Gastroesophageal sphincter (tissue), 4 donors: ENCODE measurements around the gene GSG1L. TPM values are rescaled to one million over a fixed set of nuclear protein-coding genes. Genes with fewer than 3 reads are reported as not detected.
A peak's percentile ranks its signal among the peaks of the same experiment; 100 is the strongest.

Source experiments
- ATAC-seq: fragments of 150-250 bp; one replicate; pipeline ENCODE4 v1.9.1; 2016; ENCODE audit warnings: mild to moderate bottlenecking, moderate library complexity
- H3K27ac ChIP-seq, 4 donors: fragments of 200-600 bp; sonication (generic) in 3 of 4; 1 replicate in 3 of 4; 2 replicates in 1 of 4; pipeline ENCODE4 v1.5.1; 2016 to 2019
- H3K27me3 ChIP-seq: fragments of 200-600 bp; sonication (generic); one replicate; pipeline ENCODE4 v1.5.1; 2019
- H3K36me3 ChIP-seq, 2 donors: fragments of 200-600 bp; sonication (generic); one replicate each; pipeline ENCODE4 v1.5.1; 2019; ENCODE audit warnings: control low read depth in 1 of 2
- H3K4me1 ChIP-seq, 3 donors: fragments of 200-600 bp; sonication (generic); 1 replicate in 2 of 3; 2 replicates in 1 of 3; pipeline ENCODE4 v1.5.1; 2016 to 2019; ENCODE audit warnings: control low read depth in 2 of 3
- H3K4me3 ChIP-seq, 2 donors: fragments of 200-600 bp; sonication (generic); one replicate each; pipeline ENCODE4 v1.5.1; 2019; ENCODE audit warnings: mild to moderate bottlenecking in 1 of 2, moderate library complexity in 1 of 2
- H3K9me3 ChIP-seq, 3 donors: fragments of 200-600 bp; sonication (generic); one replicate each; pipeline ENCODE4 v1.5.1; 2017 to 2019; ENCODE audit warnings: control low read depth in 2 of 3
- CTCF ChIP-seq, 4 experiments: fragments of 200-600 bp in 2 of 4; fragments of 450-650 bp in 2 of 4; sonication (generic) in 1 of 4; IDR thresholded peaks; one replicate each; pipeline ENCODE4 v1.5.1; 2017 to 2019; ENCODE audit warnings: antibody characterized with exemption in 4 of 4, mild to moderate bottlenecking in 2 of 4, moderate library complexity in 2 of 4
- EP300 ChIP-seq: sonication (generic); formaldehyde crosslinking; IDR thresholded peaks from one replicate; pipeline ENCODE4 v1.6.1; 2017; ENCODE audit warnings: antibody characterized with exemption, mild to moderate bottlenecking
- POLR2A ChIP-seq, 2 donors: fragments of 450-650 bp; IDR thresholded peaks; one replicate each; pipeline ENCODE4 v1.6.1; 2017; ENCODE audit warnings: antibody characterized with exemption in 2 of 2, mild to moderate bottlenecking in 2 of 2, moderate library complexity in 1 of 2
- POLR2AphosphoS5 ChIP-seq: sonication (generic); formaldehyde crosslinking; IDR thresholded peaks from one replicate; pipeline ENCODE4 v1.6.1; 2017; ENCODE audit warnings: antibody characterized with exemption
- WGBS, 2 donors: methylation state at CpG; one replicate each; pipeline ENCODE4 v1.1.5; 2018; ENCODE audit warnings: low coverage in 1 of 2; 5-methylcytosine and 5-hydroxymethylcytosine counted together
- total RNA-seq, 4 donors: library from RNA; depleted of rRNA; stranded (reverse); fragments of >200 nt; gene quantifications; one replicate each; pipeline ENCODE4 v1.1.0, GENCODE V29; 2016

Gene GSG1L
- total RNA-seq, 4 donors from 2014 or later: 1.0 TPM; not detected in 3

- WGBS, 2 donors: no CpG with 5 or more reads among the region's 39 CpGs
- H3K4me3 ChIP-seq: peak overlapping the region in 1 of 2 donors; percentile 45
- peaks cover 0 to 17% (median 0%) of the 10 kb centered on the region in 3 donors for H3K4me1 ChIP-seq
- H3K9me3 ChIP-seq: no peaks in the 10 kb centered on the region
- no peak overlapping the region for H3K27ac ChIP-seq
- H3K27me3 ChIP-seq: peaks cover 75% of the 10 kb centered on the region
- ATAC-seq: no peak
- H3K36me3 ChIP-seq: no peaks in the 10 kb centered on the region
- no peak for TF ChIP-seq EP300
- no peak for TF ChIP-seq CTCF (IDR thresholded peaks at IDR 0.05)
- TF ChIP-seq POLR2A (IDR thresholded peaks at IDR 0.05): no peak
- no peak for TF ChIP-seq POLR2AphosphoS5
Measured at GRCh38 chr16:28062261-28062846, 1.2 kb downstream of the GSG1L start.

- 61 to 80% methylated on average over 6 to 8 of the region's 10 CpGs for WGBS, 2 donors
Measured at GRCh38 chr16:28061352-28062101, 2.0 kb downstream of the GSG1L start.

GRCh38 chr16:28059841-28060575 lies 3.5 kb downstream of the GSG1L start:
- Histone ChIP-seq H3K27ac (no peak overlapping the region), H3K36me3 (no peaks in the 10 kb centered on the region), H3K4me1 (peaks cover 0 to 17% (median 0%) of the 10 kb centered on the region in 3 donors), H3K27me3 (peaks cover 94% of the 10 kb centered on the region), H3K9me3 (no peaks in the 10 kb centered on the region), H3K4me3 (no peak overlapping the region)
- no peak for TF ChIP-seq EP300
- no peak for TF ChIP-seq CTCF (IDR thresholded peaks at IDR 0.05)
- TF ChIP-seq POLR2AphosphoS5: no peak
- TF ChIP-seq POLR2A (IDR thresholded peaks at IDR 0.05): no peak
- WGBS, 2 donors: 9 to 37% methylated on average over 4 to 11 of the region's 12 CpGs
- no peak for ATAC-seq

More at GRCh38 chr16:28061352-28062101, 2.0 kb downstream of the GSG1L start:
- Histone ChIP-seq H3K4me3 (no peak overlapping the region), H3K9me3 (no peaks in the 10 kb centered on the region), H3K36me3 (no peaks in the 10 kb centered on the region), H3K27ac (no peak overlapping the region), H3K4me1 (peaks cover 0 to 17% (median 0%) of the 10 kb centered on the region in 3 donors), H3K27me3 (peaks cover 83% of the 10 kb centered on the region)
- ATAC-seq: no peak
- TF ChIP-seq CTCF (IDR thresholded peaks at IDR 0.05) (no peak), POLR2A (IDR thresholded peaks at IDR 0.05) (no peak), EP300 (no peak), POLR2AphosphoS5 (no peak)

GRCh38 chr16:28058839-28059589 lies 4.5 kb downstream of the GSG1L start:
- no peaks in the 10 kb centered on the region for H3K9me3 ChIP-seq
- no peaks in the 10 kb centered on the region for H3K36me3 ChIP-seq
- TF ChIP-seq POLR2A (IDR thresholded peaks at IDR 0.05) (no peak), CTCF (IDR thresholded peaks at IDR 0.05) (no peak), POLR2AphosphoS5 (no peak), EP300 (no peak)
- H3K27ac ChIP-seq: no peak overlapping the region
- peaks cover 94% of the 10 kb centered on the region for H3K27me3 ChIP-seq
- ATAC-seq: no peak
- H3K4me3 ChIP-seq: no peak overlapping the region
- peaks cover 0 to 17% (median 0%) of the 10 kb centered on the region in 3 donors for H3K4me1 ChIP-seq
- WGBS, 2 donors: 53 to 73% methylated on average over 13 to 14 of the region's 18 CpGs
